ENCODE data around the gene SLPI. TPM values are rescaled to one million over a fixed set of nuclear protein-coding genes. Genes with fewer than 3 reads are reported as not detected.

SLPI gene
- total RNA-seq, 1 experiment from 2014 or later: 5.4 TPM

DNA sequence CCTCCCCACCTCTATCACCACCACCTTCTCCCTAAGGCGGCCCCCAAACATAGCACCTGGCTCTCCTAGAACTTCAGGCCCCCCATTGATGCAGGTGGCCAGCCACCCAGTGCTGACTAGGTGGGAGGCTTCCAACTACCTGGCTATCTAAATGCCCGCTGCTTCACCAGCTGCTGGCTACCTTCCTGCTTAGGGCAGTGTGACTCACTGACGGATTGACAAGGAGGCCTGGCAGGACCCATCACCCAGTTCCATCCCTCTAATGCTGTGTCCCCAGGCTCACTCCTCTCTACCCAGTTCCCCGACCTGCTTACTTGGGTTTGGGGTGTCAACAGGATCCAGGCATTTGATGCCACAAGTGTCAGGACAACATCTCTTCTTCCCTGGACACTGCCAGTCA lies 1.1 kb downstream of the SLPI start (continued):
- no peak for TF ChIP-seq FOSL1 (IDR thresholded peaks at IDR 0.05; ENCODE audit: low read depth)
- TF ChIP-seq, protein P1, sequence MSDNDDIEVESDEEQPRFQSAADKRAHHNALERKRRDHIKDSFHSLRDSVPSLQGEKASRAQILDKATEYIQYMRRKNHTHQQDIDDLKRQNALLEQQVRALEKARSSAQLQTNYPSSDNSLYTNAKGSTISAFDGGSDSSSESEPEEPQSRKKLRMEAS (IDR thresholded peaks at IDR 0.05): no peak
- no peak for TF ChIP-seq SRF (IDR thresholded peaks at IDR 0.05; ENCODE audit: low read depth)
- TF ChIP-seq, protein P2, sequence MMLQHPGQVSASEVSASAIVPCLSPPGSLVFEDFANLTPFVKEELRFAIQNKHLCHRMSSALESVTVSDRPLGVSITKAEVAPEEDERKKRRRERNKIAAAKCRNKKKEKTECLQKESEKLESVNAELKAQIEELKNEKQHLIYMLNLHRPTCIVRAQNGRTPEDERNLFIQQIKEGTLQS (IDR thresholded peaks at IDR 0.05): no peak

DNA sequence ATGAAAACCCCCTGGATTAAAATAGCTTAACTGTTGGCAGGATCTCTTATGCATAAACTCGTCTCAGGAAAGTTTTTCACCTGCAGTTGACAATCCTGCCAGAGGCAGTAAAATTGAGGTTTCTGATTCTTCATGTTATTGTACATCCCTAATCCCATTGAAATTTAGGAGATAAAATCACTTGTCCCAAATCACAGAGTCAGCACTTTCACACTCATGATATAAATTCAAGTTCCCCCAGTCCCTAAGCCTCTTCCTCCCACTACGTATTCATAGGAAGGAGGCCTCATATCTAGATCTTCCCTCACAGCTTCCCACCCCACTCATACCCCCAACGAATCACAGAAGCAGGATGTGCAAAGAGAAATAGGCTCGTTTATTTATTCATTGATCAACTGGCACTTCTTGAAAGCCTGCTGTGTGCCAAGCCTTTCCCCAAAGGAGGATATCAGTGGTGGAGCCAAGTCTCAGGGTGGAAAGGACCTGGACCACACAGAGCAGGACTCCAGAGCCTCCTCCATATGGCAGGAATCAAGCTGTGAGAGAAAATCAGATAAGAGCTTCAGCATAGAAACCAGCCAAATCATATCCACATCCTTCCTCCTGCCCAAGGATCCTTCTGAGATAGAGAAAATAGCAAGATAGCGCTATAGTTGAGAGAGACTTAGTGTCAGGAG lies 2.3 kb downstream of the SLPI start:
- Histone ChIP-seq H3K27me3 (ENCODE audit: insufficient read depth, low read length) (peaks cover 23% of the 10 kb centered on the region), H4K20me1 (ENCODE audit: insufficient read depth) (no peaks in the 10 kb centered on the region), H3K79me2 (ENCODE audit: insufficient read depth, low read length) (no peaks in the 10 kb centered on the region), H3K4me1 (ENCODE audit: control insufficient read depth in 1 of 2, insufficient read depth in 2 of 2, low read length in 2 of 2) (peaks cover 10 to 11% of the 10 kb centered on the region in 2 experiments; a peak in 2 of 4 replicates), H2AFZ (ENCODE audit: low read depth, low read length, poor library complexity, severe bottlenecking) (no peak overlapping the region), H3K9me3 (ENCODE audit: control insufficient read depth in 1 of 2, insufficient read depth in 1 of 2, low read depth in 1 of 2, low read length in 2 of 2) (no peaks in the 10 kb centered on the region), H3K9me2 (ENCODE audit: insufficient read depth) (no peaks in the 10 kb centered on the region), H3K9ac (ENCODE audit: low read length) (no peak overlapping the region), H3K36me3 (ENCODE audit: control insufficient read depth in 1 of 2, insufficient read depth in 2 of 2, low read length in 2 of 2) (no peaks in the 10 kb centered on the region), H3K27ac (ENCODE audit: low read depth, low read length) (no peak overlapping the region), H3K4me2 (ENCODE audit: low read length) (no peak overlapping the region), H3K4me3 (replicated peaks in 1 of 2; ENCODE audit: low read depth in 1 of 2, low read length in 2 of 2) (no peak overlapping the region)
- ChIA-PET POLR2A (no interaction called here), CTCF (interaction anchor here (1.8 kb wide), 1 partner anchor 39 kb away, joined by 4 read pairs; no protein-coding TSS in a partner anchor), RAD21 (ENCODE audit: low non-redundant PET in 1 of 2, low total read pairs in 2 of 2, uncharacterized antibody in 2 of 2, unreplicated experiment in 2 of 2) (no interaction called here)
- no peak for DNase-seq (ENCODE audit: low read depth, low spot score)
- BruUV-seq (replicated peaks): no TSS peak
- ATAC-seq: no peak
- intact Hi-C loops (cut with micrococcal nuclease): no loop called here
- TF ChIP-seq, protein P2 (IDR thresholded peaks at IDR 0.05): no peak
- TF ChIP-seq CBX3 (IDR thresholded peaks at IDR 0.05; ENCODE audit: low read depth) (no peak), ZNF274 (IDR thresholded peaks at IDR 0.05; ENCODE audit: low read depth, low read length) (no peak), TCF7L2 (IDR thresholded peaks at IDR 0.05; ENCODE audit: borderline replicate concordance, extremely low read depth, insufficient read depth, insufficient read length) (no peak), CEBPB (IDR thresholded peaks at IDR 0.05; ENCODE audit: low read depth) (no peak), SP1 (IDR thresholded peaks at IDR 0.05; ENCODE audit: low read depth) (no peak), POLR2AphosphoS5 (IDR thresholded peaks at IDR 0.05; ENCODE audit: low read depth, low read length) (no peak)

All from HCT116 (cell line).